ENCODE results near the gene EVC2. TPM values are rescaled to one million over a fixed set of nuclear protein-coding genes. Genes with fewer than 3 reads are reported as not detected.

The EVC2 gene
- total and polyA plus RNA-seq, 2 of the 4 experiments (the other 2 are of a cell fraction), result 2.7 to 5.9 TPM

- Histone ChIP-seq H2AFZ (replicated peaks; ENCODE audit: low read length, poor library complexity) (no peak overlapping the region), H3K27me3 (ENCODE audit: control insufficient read depth, insufficient read depth, low read length) (no peaks in the 10 kb centered on the region), H2AK9ac (replicated peaks; ENCODE audit: low read depth, low read length, poor library complexity) (no peak overlapping the region), H2AK5ac (ENCODE audit: low read depth, low read length) (no peak overlapping the region), H3K9ac (ENCODE audit: low read depth, low read length) (no peak overlapping the region), H3K4me2 (ENCODE audit: low read depth, low read length) (no peak overlapping the region), H4K5ac (ENCODE audit: low read depth, low read length) (no peak overlapping the region), H3K14ac (replicated peaks; ENCODE audit: low read depth, low read length) (no peak overlapping the region), H2BK5ac (ENCODE audit: low read depth, low read length, poor library complexity, severe bottlenecking) (no peak overlapping the region), H3K4me1 (ENCODE audit: control insufficient read depth, insufficient read depth, low read length) (no peaks in the 10 kb centered on the region), H2BK20ac (ENCODE audit: low read depth, low read length) (no peak overlapping the region), H2BK15ac (ENCODE audit: low read depth, low read length) (no peak overlapping the region), H4K8ac (ENCODE audit: low read depth in 2 of 2, low read length in 2 of 2) (no peak overlapping the region), H2BK120ac (ENCODE audit: low read depth, low read length) (no peak overlapping the region), H4K20me1 (ENCODE audit: insufficient read depth, low read length) (no peaks in the 10 kb centered on the region), H3K27ac (ENCODE audit: insufficient read depth, low read length) (no peak overlapping the region), H3K36me3 (ENCODE audit: control insufficient read depth, insufficient read depth, low read length) (peaks cover 30% of the 10 kb centered on the region), H3K56ac (ENCODE audit: extremely low read depth, insufficient read depth, low read length) (no peak overlapping the region), H3K9me1 (ENCODE audit: insufficient read depth, low read length) (peaks cover 5% of the 10 kb centered on the region; the same call in 1 of the 2 replicates), H3K4me3 (ENCODE audit: insufficient read depth, low read depth, low read length) (no peak overlapping the region), H3K18ac (ENCODE audit: low read depth, low read length) (no peak overlapping the region), H3K4ac (ENCODE audit: low read depth, low read length) (no peak overlapping the region), H4K91ac (ENCODE audit: insufficient read depth, low read depth, low read length) (no peak overlapping the region), H3K9me3 (ENCODE audit: control insufficient read depth, insufficient read depth, low read length) (no peaks in the 10 kb centered on the region), H3K23ac (ENCODE audit: low read depth, low read length) (no peak overlapping the region), H3K79me1 (ENCODE audit: low read depth in 1 of 2, low read length in 2 of 2) (no peaks in the 10 kb centered on the region)
- DNase-seq (no peak), ATAC-seq (ENCODE audit: low read depth) (no peak)
- 100% methylated on average over 6 of the region's 7 CpGs; no CpG with 5 or more reads in 1 of the 2 experiments for WGBS, 2 experiments (ENCODE audit: extremely low coverage in 2 of 2, insufficient read length in 1 of 2)
- POLR2A ChIA-PET (ENCODE audit: unreplicated experiment), result no interaction called here
- dilution Hi-C loops (cut with HindIII; ENCODE audit: low sequenced_read_pairs, unreplicated experiment), result no loop called here
- CTCF ChIA-PET, result no interaction called here
- no TSS peak for BruUV-seq (replicated peaks)
- intact Hi-C loops (cut with micrococcal nuclease), result no loop called here
- no peak for TF ChIP-seq CEBPB (IDR thresholded peaks at IDR 0.05; ENCODE audit: low read depth, low read length)
- in situ Hi-C loops (cut with MboI; ENCODE audit: low sequenced_read_pairs), result no loop called here
Measured at GRCh38 chr4:5562476-5562875, 145.9 kb downstream of the EVC2 start.

Measured in IMR-90 (cell line).